HepG2 (cell line): ENCODE results near the gene CD70. TPM values are rescaled to one million over a fixed set of nuclear protein-coding genes. Genes with fewer than 3 reads are reported as not detected.

Experiments
- ATAC-seq: fragments of 200-7000 bp; cut with Tn5 transposase; 3 replicates; pipeline ENCODE4 v1.9.1; 2020; ENCODE audit warnings: mild to moderate bottlenecking, moderate library complexity
- BruUV-seq: library from RNA; stranded (reverse); fragments of 400-500 nt; replicated peaks from 2 replicates; lab custom pipeline; 2021; lab: Mats Ljungman, UMichigan
- CTCF ChIA-PET: fragments of 300-600 bp; formaldehyde crosslinking; extraction: SDS; loops from one replicate; lab custom pipeline; 2021; ENCODE audit warnings: low total read pairs, inconsistent platforms, low intra/inter-chr PET ratio; lab: Yijun Ruan, JAX
- POLR2A ChIA-PET: fragments of 350-600 bp; sonication (Branson Sonifier 250); formaldehyde crosslinking; loops from one replicate; lab custom pipeline; 2020; ENCODE audit warnings: antibody characterized with exemption, inconsistent platforms; lab: Yijun Ruan, JAX
- DNase-seq: peaks from one replicate; pipeline ENCODE4 v3.0.0-alpha.2; 2015; ENCODE audit warnings: low spot score
- FAIRE-seq: peaks from 3 replicates; lab custom pipeline; 2011; peaks lifted over from hg19 to GRCh38; lab: Jason Lieb, UNC
- H2AFZ ChIP-seq: one replicate; pipeline ENCODE4 v1.6.1; 2011; ENCODE audit warnings: low read length, inconsistent platforms
- H3K27ac ChIP-seq: fragments of 300-600 bp; 3 replicates; pipeline ENCODE4 v1.8.0; 2011; ENCODE audit warnings: mixed run types, mild to moderate bottlenecking, mixed read lengths, low read length, inconsistent platforms; ENCODE audit not compliant: insufficient read depth; ENCODE audit errors: extremely low read length
- H3K27me3 ChIP-seq, 2 experiments: fragments of 200-600 bp in 1 of 2; 2 replicates in 1 of 2; 3 replicates in 1 of 2; pipeline versions ENCODE4 v1.6.0 to v1.8.0; 2011; ENCODE audit warnings: low read length in 2 of 2, mild to moderate bottlenecking in 2 of 2, moderate library complexity in 2 of 2, inconsistent platforms in 1 of 2; ENCODE audit not compliant: insufficient read depth in 2 of 2, control insufficient read depth in 1 of 2
- H3K36me3 ChIP-seq, 2 experiments: fragments of 200-600 bp in 1 of 2; replicated peaks in 1 of 2; 2 replicates in 1 of 2; 3 replicates in 1 of 2; pipeline versions ENCODE4 v1.5.1 to v1.8.0; 2011; ENCODE audit warnings: low read length in 2 of 2, inconsistent platforms in 1 of 2; ENCODE audit not compliant: insufficient read depth in 2 of 2, control insufficient read depth in 1 of 2
- H3K4me1 ChIP-seq: 2 replicates; pipeline ENCODE4 v1.5.1; 2012; ENCODE audit warnings: low read length, inconsistent platforms; ENCODE audit not compliant: insufficient read depth
- H3K4me2 ChIP-seq: 2 replicates; pipeline ENCODE4 v1.6.0; 2011; ENCODE audit warnings: low read depth, low read length, inconsistent platforms
- H3K4me3 ChIP-seq, 3 experiments: fragments of 200-600 bp in 1 of 3; sonication (generic), shearing (Covaris generic) in 1 of 3; replicated peaks in 1 of 3; 2 replicates each; pipeline ENCODE4 v1.5.1; 2011 to 2016; ENCODE audit warnings: low read length in 3 of 3, inconsistent platforms in 2 of 3, low read depth in 2 of 3, mild to moderate bottlenecking in 2 of 3, control low read depth in 1 of 3, mixed read lengths in 1 of 3; ENCODE audit not compliant: insufficient read depth in 1 of 3
- H3K79me2 ChIP-seq: one replicate; pipeline ENCODE4 v1.6.1; 2011; ENCODE audit warnings: low read length, inconsistent platforms; ENCODE audit not compliant: insufficient read depth
- H3K9ac ChIP-seq: 2 replicates; pipeline ENCODE4 v1.6.0; 2011; ENCODE audit warnings: mild to moderate bottlenecking, low read depth, low read length, inconsistent platforms; ENCODE audit not compliant: insufficient read depth
- H3K9me3 ChIP-seq: 2 replicates; pipeline ENCODE4 v1.5.1; 2012; ENCODE audit warnings: mild to moderate bottlenecking, low read length
- H4K20me1 ChIP-seq: 2 replicates; pipeline ENCODE4 v1.6.0; 2011; ENCODE audit warnings: inconsistent platforms, mild to moderate bottlenecking, low read length, moderate library complexity; ENCODE audit not compliant: insufficient read depth
- BCL6 ChIP-seq: IDR thresholded peaks from 2 replicates; pipeline ENCODE4 v1.6.1; 2016; ENCODE audit warnings: missing genetic modification reagents, missing compliant biosample characterization
- CBX2 ChIP-seq, 2 experiments: fragments of 200-600 bp in 1 of 2; sonication (generic); formaldehyde crosslinking in 1 of 2; IDR thresholded peaks; 2 replicates each; pipeline versions ENCODE4 v1.7.0 to v1.8.1; 2018 to 2022; ENCODE audit warnings: low read depth in 2 of 2, low read length in 1 of 2, mild to moderate bottlenecking in 1 of 2, missing genetic modification reagents in 1 of 2
- FIP1L1 ChIP-seq: fragments of 200-400 bp; formaldehyde crosslinking; IDR thresholded peaks from 2 replicates; pipeline ENCODE4 v1.6.1; 2018; ENCODE audit warnings: low read depth, mild to moderate bottlenecking, low read length, moderate library complexity, borderline replicate concordance; ENCODE audit not compliant: insufficient read depth
- NFYC ChIP-seq: IDR thresholded peaks from 2 replicates; pipeline ENCODE4 v1.6.1; 2016; ENCODE audit warnings: missing genetic modification reagents, missing compliant biosample characterization
- ZNF121 ChIP-seq: sonication (generic); formaldehyde crosslinking; IDR thresholded peaks from 2 replicates; pipeline ENCODE4 v1.5.0; 2020; ENCODE audit warnings: mild to moderate bottlenecking, missing genetic modification reagents
- ZNF547 ChIP-seq: sonication (generic); formaldehyde crosslinking; IDR thresholded peaks from 2 replicates; pipeline ENCODE4 v1.5.1; 2020; ENCODE audit warnings: mild to moderate bottlenecking, missing genetic modification reagents
- ZNF816 ChIP-seq: sonication (generic); formaldehyde crosslinking; IDR thresholded peaks from 2 replicates; pipeline ENCODE4 v1.8.0; 2022; ENCODE audit warnings: missing genetic modification reagents, mild to moderate bottlenecking, borderline replicate concordance
- WGBS: methylation state at CpG from one replicate; pipeline ENCODE4 v1.1.6; 2017; ENCODE audit warnings: low lambda C conversion rate; 5-methylcytosine and 5-hydroxymethylcytosine counted together
- in situ Hi-C: cut with HindIII; loops from 2 replicates; pipeline ENCODE4 v1.10.0; 2017; ENCODE audit warnings: low pct_unique_long_range_greater_than_20kb; ENCODE audit not compliant: extremely low pct_ligation_motif_present
- intact Hi-C: fragments of 100-400 bp; cut with micrococcal nuclease; formaldehyde crosslinking; loops from one replicate; pipeline ENCODE4 v1.10.0; 2022; ENCODE audit not compliant: unreplicated experiment
- polyA plus RNA-seq, 8 experiments: library from polyadenylated mRNA; depleted of rRNA in 3 of 8; stranded (reverse) in 7 of 8; unstranded in 1 of 8; fragments of >200 nt; fragmentation: Illumina TruSeq in 4 of 8; extraction: Trizol in 4 of 8; gene quantifications; 2 replicates each; pipeline versions ENCODE4 v1.2.1 to v1.2.3, GENCODE V29; 2011 to 2016; ENCODE audit warnings: low read depth in 4 of 8, missing spikeins in 1 of 8, mixed read lengths in 1 of 8; ENCODE audit not compliant: insufficient read depth in 1 of 8
- total RNA-seq, 5 experiments: library from RNA; depleted of rRNA; stranded (reverse); fragments of >200 nt; fragmentation: Illumina TruSeq; extraction: Trizol; gene quantifications; 2 replicates each; pipeline ENCODE4 v1.2.3, GENCODE V29; 2016; ENCODE audit warnings: low read depth in 1 of 5
- TF ChIP-seq, protein P1 (sequence below): sonication (generic); formaldehyde crosslinking; IDR thresholded peaks from 2 replicates; pipeline ENCODE4 v1.8.0; 2022; ENCODE audit warnings: missing genetic modification reagents, mild to moderate bottlenecking, borderline replicate concordance

CD70 gene
- total and polyA plus RNA-seq, 2 of the 13 experiments (the other 11 are each of a cell fraction or from before 2014, with no cell fraction given) = 0.13 TPM; not detected in 1

DNA sequence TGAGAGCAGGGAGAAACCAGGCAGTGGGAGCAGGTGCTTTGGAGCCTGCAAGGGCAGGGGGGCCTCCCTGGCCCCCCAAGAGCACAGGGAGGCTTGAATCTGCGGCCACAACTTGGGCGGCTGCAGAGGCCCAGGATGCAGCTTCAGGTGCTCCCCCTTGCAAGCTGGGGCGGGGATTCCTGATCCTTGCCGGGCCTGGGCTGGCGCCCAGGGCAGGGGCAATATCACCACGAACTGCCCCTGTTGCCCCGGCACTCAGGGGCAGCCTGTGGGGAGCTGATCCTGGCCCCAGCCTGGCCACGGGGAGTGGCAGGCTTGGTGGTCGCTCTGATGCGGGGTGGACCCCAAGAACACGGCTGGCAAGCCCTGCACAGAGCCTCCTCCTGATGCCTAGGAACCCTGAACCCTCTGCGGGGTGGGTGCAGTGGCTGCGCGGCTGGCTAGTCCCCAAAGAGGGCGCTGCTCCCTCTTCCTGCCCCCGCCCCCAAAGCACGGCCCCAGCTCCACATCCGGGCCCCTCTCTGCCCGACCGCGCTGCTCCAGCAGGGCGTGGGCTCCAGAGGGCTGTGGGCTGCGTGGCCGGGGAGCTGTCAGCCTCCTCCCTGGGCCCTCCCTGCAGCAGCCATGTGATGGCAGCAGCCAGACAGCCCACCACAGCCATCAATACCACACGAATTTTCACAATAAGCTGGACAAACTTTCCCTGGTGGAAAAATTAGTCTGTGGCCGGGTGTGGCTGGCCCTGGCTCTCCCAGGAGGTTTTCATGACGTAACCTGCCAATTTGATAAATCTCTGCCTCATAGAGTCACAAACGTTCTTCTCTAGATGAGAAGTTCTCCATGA lies 39.1 kb downstream of the CD70 start (continued):
- TF ChIP-seq, protein P1, sequence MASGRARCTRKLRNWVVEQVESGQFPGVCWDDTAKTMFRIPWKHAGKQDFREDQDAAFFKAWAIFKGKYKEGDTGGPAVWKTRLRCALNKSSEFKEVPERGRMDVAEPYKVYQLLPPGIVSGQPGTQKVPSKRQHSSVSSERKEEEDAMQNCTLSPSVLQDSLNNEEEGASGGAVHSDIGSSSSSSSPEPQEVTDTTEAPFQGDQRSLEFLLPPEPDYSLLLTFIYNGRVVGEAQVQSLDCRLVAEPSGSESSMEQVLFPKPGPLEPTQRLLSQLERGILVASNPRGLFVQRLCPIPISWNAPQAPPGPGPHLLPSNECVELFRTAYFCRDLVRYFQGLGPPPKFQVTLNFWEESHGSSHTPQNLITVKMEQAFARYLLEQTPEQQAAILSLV = 0 out of 2 replicates have a peak, but pooled peaks have one; percentile 32
- TF ChIP-seq, all 625 proteins: peak for 67

DNA sequence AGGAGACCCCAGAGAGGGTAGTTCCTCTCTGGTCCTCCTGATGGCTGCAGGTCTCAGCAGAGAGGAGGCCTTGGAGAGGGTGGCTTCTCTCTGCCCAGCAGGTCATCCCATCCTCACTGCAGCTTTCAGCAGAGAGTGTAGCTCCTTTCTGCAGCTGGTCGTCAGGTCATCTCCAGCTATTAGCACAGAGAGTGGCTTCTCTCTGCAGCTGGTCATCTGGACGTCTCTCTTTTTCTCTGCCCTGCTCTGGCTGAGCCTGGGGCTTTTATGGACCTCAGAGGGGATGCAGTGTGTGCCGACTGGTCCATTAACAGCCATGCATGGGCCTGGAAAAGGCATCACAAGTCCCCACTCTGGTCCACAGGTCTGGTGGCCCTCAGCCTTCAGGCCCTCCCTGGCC lies 39.9 kb downstream of the CD70 start:
- POLR2A ChIA-PET = interaction anchor here (1.1 kb wide), 1 partner anchor 20 kb away, joined by 4 read pairs; the partner anchor contains the start of gene TNFSF9
- FAIRE-seq = no peak

More for the DNA sequence above, 39.9 kb downstream of the CD70 start:
- in situ Hi-C loops (no loop called here), intact Hi-C loops (no loop called here)
- Histone ChIP-seq H3K4me1 (peaks cover 22% of the 10 kb centered on the region; the same call in 1 of the 2 replicates), H3K79me2 (no peaks in the 10 kb centered on the region), H2AFZ (no peak overlapping the region), H3K4me3 (peak overlapping the region in 1 of 3 experiments; percentile 59; a peak in 1 of 6 replicates), H3K36me3 (no peaks in the 10 kb centered on the region), H3K4me2 (peak overlapping the region; percentile 73), H3K9ac (no peak overlapping the region), H3K9me3 (no peaks in the 10 kb centered on the region), H4K20me1 (no peaks in the 10 kb centered on the region), H3K27ac (no peak overlapping the region)
- no peak for DNase-seq
- CTCF ChIA-PET = no interaction called here
- peak; percentile 46 for ATAC-seq
- no TSS peak for BruUV-seq
- WGBS = 14% methylated on average over 2 of the region's 3 CpGs
- no peak for TF ChIP-seq CBX2 (IDR thresholded peaks at IDR 0.05; ENCODE audit: low read depth, low read length)
- no peak for TF ChIP-seq CBX2 (CRISPR knock-in tag; IDR thresholded peaks at IDR 0.05; ENCODE audit: low read depth)
- TF ChIP-seq NFYC (CRISPR knock-in tag) = no peak
- no peak for TF ChIP-seq BCL6
- no peak for TF ChIP-seq ZNF816 (CRISPR knock-in tag)
- no peak for TF ChIP-seq FIP1L1
- no peak for TF ChIP-seq ZNF121
- TF ChIP-seq ZNF547 = no peak
- TF ChIP-seq, all 625 proteins: peak for 0
- no peaks in the 10 kb centered on the region for H3K27me3 ChIP-seq
